Stomach (tissue), 9 donors: ENCODE results near the gene PRADC1. TPM values are rescaled to one million over a fixed set of nuclear protein-coding genes. Genes with fewer than 3 reads are reported as not detected.
A peak's percentile ranks its signal among the peaks of the same experiment; 100 is the strongest.

Source experiments
- DNase-seq, 2 donors: peaks; one replicate each; pipeline versions ENCODE4 v3.0.0 to v3.0.0-alpha.2; 2013 to 2019
- H3K27ac ChIP-seq, 5 donors: fragments of 200-600 bp in 4 of 5; sonication (generic) in 4 of 5; one replicate each; pipeline ENCODE4 v1.5.1; 2013 to 2019; ENCODE audit warnings: mild to moderate bottlenecking in 1 of 5, moderate library complexity in 1 of 5
- H3K27me3 ChIP-seq, 3 donors: fragments of 200-600 bp; sonication (generic); one replicate each; pipeline ENCODE4 v1.5.1; 2017 to 2019; ENCODE audit warnings: mixed run types in 1 of 3
- H3K36me3 ChIP-seq, 4 donors: fragments of 200-600 bp; sonication (generic); 1 replicate in 3 of 4; 2 replicates in 1 of 4; pipeline ENCODE4 v1.5.1; 2016 to 2019
- H3K4me1 ChIP-seq, 4 donors: fragments of 200-600 bp; sonication (generic); one replicate each; pipeline ENCODE4 v1.5.1; 2016 to 2019
- H3K4me3 ChIP-seq, 4 donors: fragments of 200-600 bp; sonication (generic) in 3 of 4; one replicate each; pipeline ENCODE4 v1.5.1; 2016 to 2019; ENCODE audit warnings: mild to moderate bottlenecking in 1 of 4
- H3K9me3 ChIP-seq, 4 donors: fragments of 200-600 bp; sonication (generic); one replicate each; pipeline ENCODE4 v1.5.1; 2016 to 2019
- CTCF ChIP-seq, 7 experiments: fragments of 450-650 bp in 4 of 7; fragments of 200-600 bp in 3 of 7; sonication (generic) in 3 of 7; IDR thresholded peaks; one replicate each; pipeline ENCODE4 v1.5.1; 2016 to 2019; ENCODE audit warnings: antibody characterized with exemption in 7 of 7, control low read depth in 2 of 7, mild to moderate bottlenecking in 1 of 7
- EP300 ChIP-seq: sonication (generic); formaldehyde crosslinking; IDR thresholded peaks from one replicate; pipeline ENCODE4 v1.6.1; 2017; ENCODE audit warnings: antibody characterized with exemption
- POLR2A ChIP-seq, 4 donors: fragments of 450-650 bp; IDR thresholded peaks; one replicate each; pipeline ENCODE4 v1.6.1; 2016; ENCODE audit warnings: antibody characterized with exemption in 4 of 4, control low read depth in 2 of 4, mild to moderate bottlenecking in 1 of 4, moderate library complexity in 1 of 4
- POLR2AphosphoS5 ChIP-seq, 3 donors: sonication (generic); formaldehyde crosslinking; IDR thresholded peaks; one replicate each; pipeline ENCODE4 v1.6.1; 2016; ENCODE audit warnings: antibody characterized with exemption in 3 of 3
- WGBS, 5 donors: extraction: QIAGEN DNeasy Blood & Tissue Kit in 3 of 5; methylation state at CpG; one replicate each; pipeline versions ENCODE4 v1.1.5 to v1.1.7; 2013 to 2018; 5-methylcytosine and 5-hydroxymethylcytosine counted together
- intact Hi-C: fragments of 100-400 bp; cut with DNase I; formaldehyde crosslinking; loops from one replicate; pipeline ENCODE4 v1.15.1; 2023; ENCODE audit warnings: low total_unique reads
- polyA plus RNA-seq, 3 donors: library from polyadenylated mRNA; stranded (reverse); fragments of 200-250 nt; gene quantifications; one replicate each; pipeline ENCODE4 v1.2.3, GENCODE V29; 2013
- total RNA-seq, 5 donors: library from RNA; depleted of rRNA; stranded (reverse); fragments of >200 nt; gene quantifications; one replicate each; pipeline versions ENCODE4 v1.1.0 to v1.2.3, GENCODE V29; 2014 to 2016
- donor health status: healthy with polysubstance abuse.
- donor health status: Bipolar disorder and iron deficiency.
- donor health status: healthy.

The PRADC1 gene
- total and polyA plus RNA-seq, 8 donors, result 7.1 to 123 (median 22.1) TPM

GRCh38 chr2:73237168-73237567, 4.1 kb upstream of the PRADC1 start:
- intact Hi-C loops, result no loop called here
- no peak for TF ChIP-seq POLR2AphosphoS5 (IDR thresholded peaks at IDR 0.05)
- TF ChIP-seq CTCF (IDR thresholded peaks at IDR 0.05), result no peak
- no peak for TF ChIP-seq EP300
- no peak for TF ChIP-seq POLR2A (IDR thresholded peaks at IDR 0.05)
- H3K4me1 ChIP-seq, result peaks cover 20 to 58% (median 47%) of the 10 kb centered on the region in 4 donors
- DNase-seq, result no peak
- peaks cover 25 to 45% (median 37%) of the 10 kb centered on the region in 4 donors for H3K36me3 ChIP-seq
- no peaks in the 10 kb centered on the region for H3K27me3 ChIP-seq
- WGBS, 5 donors, result 27 to 57% (median 44%) methylated on average over 1 of the region's 1 CpG
- H3K27ac ChIP-seq, result no peak overlapping the region
- H3K9me3 ChIP-seq, result no peaks in the 10 kb centered on the region
- H3K4me3 ChIP-seq, result no peak overlapping the region

- peak overlapping the region; percentile 81 to 85 (median 82) for H3K4me3 ChIP-seq
- no peaks in the 10 kb centered on the region for H3K9me3 ChIP-seq
- no peak for DNase-seq
- intact Hi-C loops, result no loop called here
- H3K27ac ChIP-seq, result peak overlapping the region in 4 of 5 donors; percentile 90 to 96 (median 94)
- WGBS, 5 donors, result 45 to 51% (median 48%) methylated on average over 11 of the region's 11 CpGs
- TF ChIP-seq POLR2A (IDR thresholded peaks at IDR 0.05) (no peak), CTCF (IDR thresholded peaks at IDR 0.05) (no peak)
- peaks cover 20 to 62% (median 49%) of the 10 kb centered on the region in 4 donors for H3K4me1 ChIP-seq
- peaks cover 11 to 28% (median 21%) of the 10 kb centered on the region in 4 donors for H3K36me3 ChIP-seq
- H3K27me3 ChIP-seq, result no peaks in the 10 kb centered on the region
Measured at GRCh38 chr2:73235315-73236028, 2.4 kb upstream of the PRADC1 start.

DNA sequence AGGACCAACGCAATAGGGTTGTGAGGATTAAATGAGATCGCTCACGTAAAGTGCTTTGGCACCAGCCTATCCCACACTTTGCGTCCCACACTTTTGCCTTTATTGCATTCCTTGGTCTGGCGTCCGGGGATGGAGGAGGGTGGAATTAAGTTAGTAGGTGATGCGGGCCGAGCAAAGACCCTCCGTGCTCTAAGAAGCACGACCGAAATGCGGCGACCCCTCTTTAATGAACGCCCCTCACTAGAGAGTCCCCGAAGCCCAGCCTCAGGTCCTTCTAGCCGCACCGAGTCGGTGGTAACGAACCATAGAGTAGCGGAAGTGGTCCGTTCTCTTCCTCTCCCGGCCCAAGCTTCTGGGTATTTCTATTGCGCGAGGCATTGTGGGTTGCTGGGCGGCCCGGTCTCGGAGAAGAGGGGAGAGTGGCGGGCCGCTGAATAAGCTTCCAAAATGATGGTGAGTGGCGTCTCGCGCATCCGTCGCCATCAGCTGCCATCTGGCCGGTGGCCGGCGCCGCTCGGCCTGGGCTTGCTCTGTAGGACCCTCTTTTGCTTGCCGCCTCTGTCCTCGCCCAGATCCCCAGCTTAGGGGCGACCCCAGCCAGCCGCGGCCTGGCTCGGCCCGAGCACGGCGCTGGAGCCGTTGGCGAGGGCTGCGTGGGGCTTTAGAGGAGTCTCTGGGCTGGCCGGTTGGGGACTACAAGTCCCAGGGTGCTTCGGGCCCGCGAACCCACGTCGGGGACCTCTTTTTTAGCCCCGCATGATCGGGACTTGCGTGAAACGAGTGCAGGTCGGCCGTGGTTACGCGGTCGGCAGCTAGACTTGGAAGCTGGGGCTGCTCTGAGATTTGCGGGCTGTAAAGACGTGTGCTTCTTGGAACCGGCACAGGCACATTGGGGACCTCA, 1.1 kb upstream of the PRADC1 start, which contains the start of gene CCT7:
Gene CCT7 (plus strand): TSS at position 377 of the 901 bp plus-strand sequence. CDS start 71 bp downstream, at position 448.
- Histone ChIP-seq H3K9me3 (no peaks in the 10 kb centered on the region), H3K27me3 (no peaks in the 10 kb centered on the region), H3K4me3 (peak within 1 kb of the TSS; percentile 81 to 85 (median 82)), H3K36me3 (peaks cover 8 to 26% (median 17%) of the 10 kb centered on the region in 4 donors), H3K27ac (peak within 1 kb of the TSS; percentile 71 to 96 (median 92)), H3K4me1 (peaks cover 20 to 57% (median 47%) of the 10 kb centered on the region in 4 donors)
- intact Hi-C loops, result no loop called here
- 0 to 1% (median 0%) methylated on average over 18 to 69 of the region's 69 CpGs for WGBS, 5 donors
- TF ChIP-seq POLR2AphosphoS5 (IDR thresholded peaks at IDR 0.05) (peak; percentile 77 to 94 (median 87)), EP300 (no peak), POLR2A (IDR thresholded peaks at IDR 0.05) (peak in 2 of 4 donors; percentile 10 to 37)
- DNase-seq, result peak; percentile 86 to 97

DNA sequence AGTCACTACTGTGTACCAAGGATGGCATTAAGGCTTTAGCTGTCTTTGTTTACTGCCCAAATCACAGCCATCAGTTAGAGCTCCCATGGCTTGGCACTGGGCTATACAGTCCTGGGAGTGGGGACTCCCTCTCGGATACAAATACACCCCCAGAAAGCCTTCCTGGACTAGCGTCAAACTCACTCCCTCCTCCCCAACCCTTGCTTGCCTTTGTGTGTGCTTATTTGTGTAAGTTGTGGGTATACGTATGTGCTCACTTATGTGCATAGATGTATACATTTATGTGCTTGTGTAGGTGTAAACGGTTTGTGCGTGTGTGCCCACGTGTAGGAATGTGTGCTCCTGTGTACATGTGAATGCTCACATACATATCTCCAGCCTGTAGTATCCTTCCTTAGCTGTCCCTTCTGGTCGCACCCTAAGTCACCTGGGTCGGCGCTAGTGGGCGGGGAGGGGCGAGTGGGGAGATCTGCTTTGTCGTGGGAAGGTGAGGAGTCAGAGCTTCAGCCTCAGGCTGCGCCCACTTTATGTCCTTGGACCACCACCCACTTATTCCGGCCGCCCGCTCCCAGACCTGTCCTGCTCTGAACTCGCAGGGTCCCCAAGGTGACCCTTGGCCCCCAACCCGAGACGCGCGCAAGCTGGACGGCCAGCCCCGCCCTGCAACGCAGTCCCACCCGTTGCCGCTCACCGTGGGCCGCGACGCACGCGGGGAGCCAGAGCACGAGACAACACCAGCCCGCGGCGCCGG, 461 bp downstream of the PRADC1 start:
- H3K9me3 ChIP-seq, result no peaks in the 10 kb centered on the region
- intact Hi-C loops, result no loop called here
- WGBS, 5 donors, result 1 to 2% (median 1%) methylated on average over 32 to 37 of the region's 37 CpGs
- H3K27ac ChIP-seq, result peak overlapping the region; percentile 72 to 96 (median 92)
- peak overlapping the region; percentile 81 to 85 (median 82) for H3K4me3 ChIP-seq
- peaks cover 20 to 41% (median 39%) of the 10 kb centered on the region in 4 donors for H3K4me1 ChIP-seq
- H3K36me3 ChIP-seq, result peaks cover 18 to 36% (median 25%) of the 10 kb centered on the region in 4 donors
- TF ChIP-seq EP300 (no peak), POLR2AphosphoS5 (IDR thresholded peaks at IDR 0.05) (no peak), CTCF (IDR thresholded peaks at IDR 0.05) (no peak), POLR2A (IDR thresholded peaks at IDR 0.05) (no peak)
- no peaks in the 10 kb centered on the region for H3K27me3 ChIP-seq
- no peak for DNase-seq
